Measurements from ENCODE around the gene MKNK2. TPM values are rescaled to one million over a fixed set of nuclear protein-coding genes. Genes with fewer than 3 reads are reported as not detected.

Gene MKNK2
- total and polyA plus RNA-seq, 2 of the 13 experiments (the other 11 are each of a cell fraction or from before 2014, with no cell fraction given): 44.9 to 112 TPM

- peak; percentile 54 for TF ChIP-seq ZBTB14 (CRISPR knock-in tag; IDR thresholded peaks at IDR 0.05)
- 0 out of 2 replicates have a peak, but pooled peaks have one; percentile 9 for TF ChIP-seq HMG20A (CRISPR knock-in tag; IDR thresholded peaks at IDR 0.05; ENCODE audit: borderline replicate concordance)
- TF ChIP-seq TRIM22 (IDR thresholded peaks at IDR 0.05): no peak
- TF ChIP-seq HNRNPUL1 (IDR thresholded peaks at IDR 0.05; ENCODE audit: low read depth, low read length): peak; percentile 56; the same call in 1 of the 2 replicates
- TF ChIP-seq ZNF670 (CRISPR knock-in tag; IDR thresholded peaks at IDR 0.05; ENCODE audit: borderline replicate concordance): peak; percentile 89; the same call in 1 of the 2 replicates
- TF ChIP-seq MBNL3 (CRISPR knock-in tag; conservative IDR thresholded peaks at IDR 0.05): no peak
- TF ChIP-seq NFE2L2 (IDR thresholded peaks at IDR 0.05; ENCODE audit: low read length): no peak
- TF ChIP-seq GRHL1 (CRISPR knock-in tag; conservative IDR thresholded peaks at IDR 0.05): no peak
- peak; percentile 93 for TF ChIP-seq ZNF501 (CRISPR knock-in tag; IDR thresholded peaks at IDR 0.05)
- peak; percentile 68; the same call in 1 of the 2 replicates for TF ChIP-seq HDAC2 (CRISPR knock-in tag; IDR thresholded peaks at IDR 0.05)
- TF ChIP-seq NRL (CRISPR knock-in tag; IDR thresholded peaks at IDR 0.05; ENCODE audit: borderline replicate concordance): peak; percentile 67; the same call in 1 of the 2 replicates
- TF ChIP-seq ZNF687 (CRISPR knock-in tag; IDR thresholded peaks at IDR 0.05): peak; percentile 71
- TF ChIP-seq SMYD3 (CRISPR knock-in tag; IDR thresholded peaks at IDR 0.05): no peak
- 0 out of 2 replicates have a peak, but pooled peaks have one; percentile 46 for TF ChIP-seq ZNF678 (CRISPR knock-in tag; IDR thresholded peaks at IDR 0.05)
- no peak for TF ChIP-seq KLF12 (CRISPR knock-in tag; IDR thresholded peaks at IDR 0.05; ENCODE audit: borderline replicate concordance)
- TF ChIP-seq SNAPC5 (CRISPR knock-in tag; IDR thresholded peaks at IDR 0.05; ENCODE audit: borderline replicate concordance): no peak
- TF ChIP-seq E2F2 (CRISPR knock-in tag; IDR thresholded peaks at IDR 0.05; ENCODE audit: borderline replicate concordance): no peak; the same call in 1 of the 2 replicates
- TF ChIP-seq SRY (CRISPR knock-in tag; IDR thresholded peaks at IDR 0.05): peak; percentile 83; the same call in 1 of the 2 replicates
- TF ChIP-seq KMT2A (CRISPR knock-in tag; IDR thresholded peaks at IDR 0.05): no peak
Observed at GRCh38 chr19:2050991-2051772, at the start of gene MKNK2 (continued).

Data from HepG2 (cell line).